GM12891 (cell line): ENCODE results near the gene FBXL7.

Experiments
- POLR2A ChIP-seq: IDR thresholded peaks from 2 replicates; pipeline ENCODE4 v1.6.1; 2011; ENCODE audit warnings: low read depth, low read length, control low read depth
- POLR2AphosphoS5 ChIP-seq: IDR thresholded peaks from 2 replicates; pipeline ENCODE4 v1.6.1; 2011; ENCODE audit warnings: low read depth, low read length, control low read depth

DNA sequence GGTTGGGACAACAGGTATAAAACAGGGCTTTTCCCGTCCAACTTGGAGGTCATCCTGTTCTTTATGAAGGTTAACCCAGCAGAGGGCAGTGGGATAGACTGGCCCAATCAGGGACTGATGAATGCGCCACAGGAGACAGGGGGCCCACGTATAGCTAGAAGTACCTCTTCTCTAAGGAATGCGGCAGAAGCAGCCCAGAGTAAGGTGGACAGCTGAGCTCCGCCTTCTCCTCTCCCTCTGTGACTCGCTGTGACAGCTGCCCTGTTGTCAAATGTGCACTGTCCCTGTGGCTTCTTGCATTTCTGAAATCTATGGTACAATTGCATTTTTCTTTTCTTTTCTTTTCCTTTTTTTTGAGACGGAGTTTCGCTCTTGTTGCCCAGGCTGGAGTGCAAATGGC is 306.6 kb downstream of the FBXL7 start:
- TF ChIP-seq POLR2A (no peak), POLR2AphosphoS5 (no peak)
